K562 (cell line): ENCODE data around the gene BSCL2. TPM values are rescaled to one million over a fixed set of nuclear protein-coding genes. Genes with fewer than 3 reads are reported as not detected.

Experiments
- ATF1 ChIP-seq, 2 experiments: fragments of 450-650 bp in 1 of 2; IDR thresholded peaks; 2 replicates each; pipeline ENCODE4 v1.6.1; 2016; ENCODE audit warnings: missing compliant biosample characterization in 1 of 2, missing genetic modification characterization in 1 of 2
- BCLAF1 ChIP-seq, 2 experiments: fragments of 450-650 bp in 1 of 2; IDR thresholded peaks; 2 replicates each; pipeline ENCODE4 v1.6.1; 2011 to 2017; ENCODE audit warnings: low read depth in 2 of 2, antibody characterized with exemption in 1 of 2, borderline replicate concordance in 1 of 2, low read length in 1 of 2, mild to moderate bottlenecking in 1 of 2, mixed read lengths in 1 of 2; ENCODE audit not compliant: control insufficient read depth in 1 of 2
- GMEB1 ChIP-seq: fragments of 250-450 bp; sonication (Bioruptor Pico); IDR thresholded peaks from 2 replicates; pipeline ENCODE4 v1.4.0; 2020; ENCODE audit warnings: mild to moderate bottlenecking
- HOMEZ ChIP-seq: fragments of 250-450 bp; sonication (Bioruptor Pico); IDR thresholded peaks from 2 replicates; pipeline ENCODE4 v1.4.0; 2020; ENCODE audit warnings: mild to moderate bottlenecking, moderate library complexity
- MCM2 ChIP-seq: fragments of 450-650 bp; IDR thresholded peaks from 2 replicates; pipeline ENCODE4 v1.6.1; 2017; ENCODE audit warnings: low read depth, mild to moderate bottlenecking
- MXD1 ChIP-seq: fragments of 250-450 bp; sonication (Bioruptor Pico); IDR thresholded peaks from 2 replicates; pipeline ENCODE4 v1.8.0; 2021; ENCODE audit warnings: borderline replicate concordance, mild to moderate bottlenecking, moderate library complexity; ENCODE audit not compliant: poor library complexity, severe bottlenecking
- NR2F6 ChIP-seq: fragments of 450-650 bp; formaldehyde crosslinking; IDR thresholded peaks from 2 replicates; pipeline ENCODE4 v1.4.0; 2020; ENCODE audit warnings: mild to moderate bottlenecking
- OTX1 ChIP-seq: fragments of 450-650 bp; formaldehyde crosslinking; IDR thresholded peaks from 2 replicates; pipeline ENCODE4 v1.4.0; 2022; ENCODE audit warnings: mild to moderate bottlenecking
- POLR3A ChIP-seq: IDR thresholded peaks from 2 replicates; pipeline ENCODE4 v1.6.1; 2011; ENCODE audit warnings: borderline replicate concordance, mild to moderate bottlenecking, moderate library complexity; ENCODE audit not compliant: insufficient read length, insufficient read depth; ENCODE audit errors: extremely low read depth
- SAFB ChIP-seq: fragments of 200-400 bp; formaldehyde crosslinking; IDR thresholded peaks from 2 replicates; pipeline ENCODE4 v1.6.1; 2017; ENCODE audit warnings: low read depth, low read length, borderline replicate concordance
- TEAD1 ChIP-seq, 2 experiments: fragments of 450-650 bp in 1 of 2; sonication (generic) in 1 of 2; formaldehyde crosslinking; IDR thresholded peaks; 2 replicates each; pipeline versions ENCODE4 v1.4.0 to v1.8.0; 2020 to 2022; ENCODE audit warnings: mild to moderate bottlenecking in 2 of 2, missing genetic modification reagents in 1 of 2
- ZBTB9 ChIP-seq: fragments of 450-650 bp; formaldehyde crosslinking; IDR thresholded peaks from 2 replicates; pipeline ENCODE4 v1.4.0; 2020; ENCODE audit warnings: mild to moderate bottlenecking, moderate library complexity
- ZKSCAN3 ChIP-seq: fragments of 250-450 bp; sonication (Bioruptor Pico); IDR thresholded peaks from 2 replicates; pipeline ENCODE4 v1.4.0; 2020
- ZNF263 ChIP-seq: sonication (generic); formaldehyde crosslinking; IDR thresholded peaks from 2 replicates; pipeline ENCODE4 v1.8.0; 2022; ENCODE audit warnings: mild to moderate bottlenecking, missing genetic modification reagents, borderline replicate concordance
- ZNF41 ChIP-seq: fragments of 250-450 bp; sonication (Bioruptor Pico); conservative IDR thresholded peaks from 2 replicates; pipeline ENCODE4 v1.4.0; 2020; ENCODE audit warnings: mild to moderate bottlenecking
- ZSCAN32 ChIP-seq: fragments of 450-650 bp; formaldehyde crosslinking; IDR thresholded peaks from 2 replicates; pipeline ENCODE4 v1.4.0; 2020; ENCODE audit warnings: mild to moderate bottlenecking, moderate library complexity
- polyA plus RNA-seq, 8 experiments: library from polyadenylated mRNA; depleted of rRNA in 4 of 8; stranded (reverse) in 5 of 8; unstranded in 3 of 8; fragments of >200 nt; fragmentation: Nextera tagmentation in 2 of 8; fragmentation: Illumina TruSeq in 1 of 8; extraction: Ambion mirVana in 2 of 8; extraction: Trizol in 1 of 8; gene quantifications; 2 replicates each; pipeline versions ENCODE4 v1.2.1 to v1.2.3, GENCODE V29; 2011 to 2014; ENCODE audit warnings: inconsistent platforms in 1 of 8, missing spikeins in 1 of 8
- total RNA-seq, 7 experiments: library from RNA; depleted of rRNA in 6 of 7; stranded (reverse); fragments of >200 nt in 6 of 7; fragmentation: Illumina TruSeq in 2 of 7; extraction: Trizol in 2 of 7; gene quantifications; 2 replicates each; pipeline versions ENCODE4 v1.2.1 to v1.2.3, GENCODE V29; 2011 to 2021; ENCODE audit warnings: low replicate concordance in 1 of 7

Gene BSCL2
- total and polyA plus RNA-seq, 9 of the 15 experiments (the other 6 are each of a cell fraction or from before 2014, with no cell fraction given), result 18.9 to 51.7 (median 35.2) TPM

GRCh38 chr11:62645946-62646824, 61.0 kb downstream of the BSCL2 start, which contains the start of gene GANAB (continued):
- TF ChIP-seq ATF1 (CRISPR knock-in tag; IDR thresholded peaks at IDR 0.05), result no peak
- TF ChIP-seq ATF1 (tag; IDR thresholded peaks at IDR 0.05), result peak; percentile 92
- TF ChIP-seq POLR3A, result no peak
- no peak for TF ChIP-seq ZNF41 (CRISPR knock-in tag)
- peak; percentile 51; the same call in 1 of the 2 replicates for TF ChIP-seq OTX1
- no peak for TF ChIP-seq HOMEZ (CRISPR knock-in tag)
- TF ChIP-seq MCM2, result no peak
- TF ChIP-seq NR2F6, result peak; percentile 54; the same call in 1 of the 2 replicates
- TF ChIP-seq ZNF263 (CRISPR knock-in tag), result 0 out of 2 replicates have a peak, but pooled peaks have one; percentile 15
- TF ChIP-seq SAFB, result no peak
- peak; percentile 34 to 68; a peak in 2 of 4 replicates for TF ChIP-seq TEAD1 (CRISPR knock-in tag; IDR thresholded peaks at IDR 0.05)
- TF ChIP-seq ZSCAN32 (CRISPR knock-in tag), result 0 out of 2 replicates have a peak, but pooled peaks have one; percentile 19
- peak; percentile 64 for TF ChIP-seq GMEB1
- TF ChIP-seq MXD1 (CRISPR knock-in tag), result no peak
- peak; percentile 81 for TF ChIP-seq ZBTB9 (CRISPR knock-in tag)
- no peak for TF ChIP-seq ZKSCAN3 (CRISPR knock-in tag)
- no peak for TF ChIP-seq BCLAF1 (IDR thresholded peaks at IDR 0.05; ENCODE audit: borderline replicate concordance in 1 of 2, control insufficient read depth in 1 of 2, low read depth in 2 of 2, low read length in 1 of 2)
